Omental fat pad (tissue), 4 donors: ENCODE measurements around the gene ZBTB32. TPM values are rescaled to one million over a fixed set of nuclear protein-coding genes. Genes with fewer than 3 reads are reported as not detected.
"Not testable (repeated sequence)": the region's sequence is repeated elsewhere in the genome, so short reads cannot be mapped to it uniquely, and the experiment has no call there.

ENCODE experiments used
- ATAC-seq: fragments of 150-250 bp; one replicate; pipeline ENCODE4 v1.9.1; 2016; ENCODE audit warnings: mild to moderate bottlenecking, moderate library complexity; ENCODE audit not compliant: low FRiP score
- DNase-seq: peaks from one replicate; pipeline ENCODE4 v3.0.0-alpha.2; 2019; ENCODE audit warnings: low spot score
- CTCF ChIP-seq, 3 donors: fragments of 450-650 bp; IDR thresholded peaks; one replicate each; pipeline ENCODE4 v1.5.1; 2016 to 2017; ENCODE audit warnings: antibody characterized with exemption in 3 of 3, mild to moderate bottlenecking in 3 of 3, moderate library complexity in 2 of 3
- total RNA-seq, 4 donors: library from RNA; depleted of rRNA; stranded (reverse); fragments of >200 nt; gene quantifications; one replicate each; pipeline ENCODE4 v1.1.0, GENCODE V29; 2016

ZBTB32 gene
- total RNA-seq, 4 donors from 2014 or later, result 0.47 to 0.72 TPM; not detected in 2

- TF ChIP-seq CTCF (IDR thresholded peaks at IDR 0.05), result no peak
- ATAC-seq (peak; percentile 78), DNase-seq (no peak)
Observed at GRCh38 chr19:35673121-35673804, 31.1 kb upstream of the ZBTB32 start.

GRCh38 chr19:35675589-35676140 is 28.7 kb upstream of the ZBTB32 start:
- DNase-seq, result no peak
- ATAC-seq, result no peak
- no peak for TF ChIP-seq CTCF (IDR thresholded peaks at IDR 0.05)

- DNase-seq (no peak), ATAC-seq (no peak)
- no peak for TF ChIP-seq CTCF (IDR thresholded peaks at IDR 0.05)
Observed at GRCh38 chr19:35689836-35690235, 14.5 kb upstream of the ZBTB32 start.

GRCh38 chr19:35691106-35691505 is 13.3 kb upstream of the ZBTB32 start:
- not testable (repeated sequence) for ATAC-seq, DNase-seq

GRCh38 chr19:35692010-35692409 is 12.3 kb upstream of the ZBTB32 start:
- no peak for DNase-seq
- no peak for ATAC-seq
- no peak for TF ChIP-seq CTCF (IDR thresholded peaks at IDR 0.05)

GRCh38 chr19:35693422-35693821 is 10.9 kb upstream of the ZBTB32 start:
- no peak for TF ChIP-seq CTCF (IDR thresholded peaks at IDR 0.05)
- ATAC-seq (no peak), DNase-seq (no peak)

- DNase-seq (peak; percentile 81), ATAC-seq (peak; percentile 98)
- peak in 1 of 3 donors; percentile 28 for TF ChIP-seq CTCF (IDR thresholded peaks at IDR 0.05)
Observed at GRCh38 chr19:35693835-35694599, 10.3 kb upstream of the ZBTB32 start.
